Cortex of kidney (tissue), 1 donor: ENCODE results near the gene GAP43.

ENCODE experiments used
- DNase-seq: peaks from one replicate; lab custom pipeline; 2025; lab: John Stamatoyannopoulos, UW

Gene GAP43

GRCh38 chr3:115623044-115623868 lies at the start of gene GAP43:
GAP43 (plus strand) TSS chr3:115623510; CDS start chr3:115623690, 180 bp downstream.
- DNase-seq, result no peak

GRCh38 chr3:115576325-115576875 lies 46.9 kb upstream of the GAP43 start:
- no peak for DNase-seq

- DNase-seq, result no peak
Measured at GRCh38 chr3:115577000-115577399, 46.3 kb upstream of the GAP43 start.

GRCh38 chr3:115578331-115578730 lies 45.0 kb upstream of the GAP43 start:
- DNase-seq, result no peak

GRCh38 chr3:115580566-115580965 lies 42.7 kb upstream of the GAP43 start:
- DNase-seq, result no peak

GRCh38 chr3:115581362-115582135 lies 41.8 kb upstream of the GAP43 start:
- DNase-seq, result no peak

GRCh38 chr3:115588201-115589115 lies 34.9 kb upstream of the GAP43 start:
- no peak for DNase-seq

GRCh38 chr3:115590873-115591272 lies 32.4 kb upstream of the GAP43 start:
- DNase-seq, result no peak

- no peak for DNase-seq
Measured at GRCh38 chr3:115595611-115596275, 27.6 kb upstream of the GAP43 start.

- DNase-seq, result no peak
Measured at GRCh38 chr3:115598216-115598615, 25.1 kb upstream of the GAP43 start.

GRCh38 chr3:115602194-115602593 lies 21.1 kb upstream of the GAP43 start:
- no peak for DNase-seq

- no peak for DNase-seq
Measured at GRCh38 chr3:115611630-115612029, 11.7 kb upstream of the GAP43 start.

GRCh38 chr3:115615001-115615814 lies 8.1 kb upstream of the GAP43 start:
- no peak for DNase-seq

GRCh38 chr3:115616461-115616860 lies 6.8 kb upstream of the GAP43 start:
- no peak for DNase-seq

GRCh38 chr3:115617591-115617990 lies 5.7 kb upstream of the GAP43 start:
- DNase-seq, result no peak

- DNase-seq, result no peak
Measured at GRCh38 chr3:115624029-115624741, 875 bp downstream of the GAP43 start.

- no peak for DNase-seq
Measured at GRCh38 chr3:115624901-115625300, 1.6 kb downstream of the GAP43 start.

- no peak for DNase-seq
Measured at GRCh38 chr3:115626006-115626409, 2.7 kb downstream of the GAP43 start.

GRCh38 chr3:115626721-115627120 lies 3.4 kb downstream of the GAP43 start:
- DNase-seq, result no peak
